Neuronal stem cell (in vitro differentiated cells): ENCODE measurements around the gene TPH1.

Experiments
- DNase-seq: peaks from one replicate; pipeline ENCODE4 v3.0.0-alpha.2; 2013; ENCODE audit warnings: low spot score
- H2AFZ ChIP-seq: one replicate; pipeline ENCODE4 v1.6.1; 2013; ENCODE audit warnings: mild to moderate bottlenecking, low read length, inconsistent platforms
- H2AK5ac ChIP-seq: 2 replicates; pipeline ENCODE4 v1.6.1; 2013; ENCODE audit warnings: low read depth, mild to moderate bottlenecking, inconsistent platforms, low read length, moderate library complexity, mixed read lengths
- H2BK120ac ChIP-seq: 2 replicates; pipeline ENCODE4 v1.6.1; 2013; ENCODE audit warnings: low read depth, mild to moderate bottlenecking, inconsistent platforms, low read length, moderate library complexity, mixed read lengths
- H2BK12ac ChIP-seq: one replicate; pipeline ENCODE4 v1.6.1; 2013; ENCODE audit warnings: low read length, inconsistent platforms
- H2BK15ac ChIP-seq: 2 replicates; pipeline ENCODE4 v1.6.1; 2013; ENCODE audit warnings: mild to moderate bottlenecking, low read length, inconsistent platforms, mixed read lengths
- H2BK5ac ChIP-seq: one replicate; pipeline ENCODE4 v1.6.1; 2013; ENCODE audit warnings: inconsistent platforms, mild to moderate bottlenecking, low read length, moderate library complexity
- H3K14ac ChIP-seq: one replicate; pipeline ENCODE4 v1.6.1; 2013; ENCODE audit warnings: low read length, inconsistent platforms
- H3K18ac ChIP-seq: 2 replicates; pipeline ENCODE4 v1.6.1; 2013; ENCODE audit warnings: low read length, inconsistent platforms
- H3K23ac ChIP-seq: 2 replicates; pipeline ENCODE4 v1.6.1; 2013; ENCODE audit warnings: low read depth, mild to moderate bottlenecking, mixed read lengths, low read length, inconsistent platforms; ENCODE audit not compliant: poor library complexity
- H3K27ac ChIP-seq: replicated peaks from 3 replicates; pipeline ENCODE4 v1.5.1; 2013; ENCODE audit warnings: low read length, inconsistent platforms
- H3K27me3 ChIP-seq, 3 experiments: 2 replicates each; pipeline ENCODE4 v1.6.1; 2013; ENCODE audit warnings: low read length in 3 of 3, mild to moderate bottlenecking in 2 of 3, inconsistent platforms in 1 of 3, low read depth in 1 of 3, mixed read lengths in 1 of 3, moderate library complexity in 1 of 3; ENCODE audit not compliant: control insufficient read depth in 3 of 3, insufficient read depth in 3 of 3
- H3K36me3 ChIP-seq, 2 donors: replicated peaks in 1 of 2; 2 replicates each; pipeline ENCODE4 v1.6.1; 2013; ENCODE audit warnings: low read length in 2 of 2; ENCODE audit not compliant: control insufficient read depth in 2 of 2, insufficient read depth in 2 of 2
- H3K4ac ChIP-seq: 2 replicates; pipeline ENCODE4 v1.6.1; 2013; ENCODE audit warnings: inconsistent platforms, mild to moderate bottlenecking, low read length, moderate library complexity
- H3K4me1 ChIP-seq, 2 donors: 1 replicate in 1 of 2; 2 replicates in 1 of 2; pipeline ENCODE4 v1.6.1; 2013; ENCODE audit warnings: low read length in 2 of 2, low read depth in 1 of 2; ENCODE audit not compliant: control insufficient read depth in 2 of 2, insufficient read depth in 1 of 2
- H3K4me2 ChIP-seq: one replicate; pipeline ENCODE4 v1.6.1; 2013; ENCODE audit warnings: mild to moderate bottlenecking, low read length, inconsistent platforms; ENCODE audit not compliant: insufficient read depth, poor library complexity, severe bottlenecking
- H3K4me3 ChIP-seq, 2 donors: 2 replicates each; pipeline ENCODE4 v1.5.1; 2013; ENCODE audit warnings: low read length in 2 of 2, mild to moderate bottlenecking in 2 of 2, inconsistent platforms in 1 of 2, moderate library complexity in 1 of 2
- H3K79me1 ChIP-seq: one replicate; pipeline ENCODE4 v1.6.1; 2013; ENCODE audit warnings: low read depth, mild to moderate bottlenecking, inconsistent platforms, low read length, moderate library complexity
- H3K9ac ChIP-seq: one replicate; pipeline ENCODE4 v1.6.1; 2013; ENCODE audit warnings: mild to moderate bottlenecking, low read depth, low read length, inconsistent platforms; ENCODE audit not compliant: poor library complexity
- H3K9me3 ChIP-seq, 2 donors: replicated peaks in 1 of 2; 2 replicates each; pipeline versions ENCODE3 to v1.6.1; 2013; ENCODE audit warnings: low read length in 2 of 2, mild to moderate bottlenecking in 2 of 2, inconsistent platforms in 1 of 2, low read depth in 1 of 2, mixed read lengths in 1 of 2, moderate library complexity in 1 of 2; ENCODE audit not compliant: control insufficient read depth in 2 of 2, insufficient read depth in 1 of 2
- H4K8ac ChIP-seq: one replicate; pipeline ENCODE4 v1.6.1; 2013; ENCODE audit warnings: low read depth, mild to moderate bottlenecking, inconsistent platforms, low read length, moderate library complexity
- H4K91ac ChIP-seq: one replicate; pipeline ENCODE4 v1.6.1; 2013; ENCODE audit warnings: low read length, low read depth, mild to moderate bottlenecking, inconsistent platforms; ENCODE audit not compliant: poor library complexity
- WGBS, 2 donors: extraction: QIAGEN DNeasy Blood & Tissue Kit; methylation state at CpG; one replicate each; pipeline ENCODE4 v1.1.7; 2013; ENCODE audit warnings: missing lambda C conversion rate in 2 of 2, mixed read lengths in 1 of 2; ENCODE audit not compliant: insufficient read length in 2 of 2, insufficient replicate concordance in 1 of 2; ENCODE audit errors: extremely low coverage in 2 of 2; 5-methylcytosine and 5-hydroxymethylcytosine counted together

Gene TPH1

GRCh38 chr11:18016789-18017188 is 29.3 kb downstream of the TPH1 start:
- Histone ChIP-seq H2AFZ (no peak overlapping the region), H3K18ac (no peak overlapping the region), H4K91ac (no peak overlapping the region), H3K79me1 (no peaks in the 10 kb centered on the region), H3K9ac (no peak overlapping the region), H2BK15ac (no peak overlapping the region), H3K9me3 (no peaks in the 10 kb centered on the region), H2BK5ac (no peak overlapping the region), H3K4ac (no peak overlapping the region), H3K27ac (no peak overlapping the region), H3K4me2 (no peak overlapping the region), H3K4me1 (peaks cover 3 to 6% of the 10 kb centered on the region in 2 donors), H3K4me3 (no peak overlapping the region), H2AK5ac (no peak overlapping the region), H3K14ac (no peak overlapping the region), H3K27me3 (peaks cover 0 to 13% (median 0%) of the 10 kb centered on the region in 3 experiments), H4K8ac (no peak overlapping the region), H3K23ac (no peak overlapping the region), H2BK120ac (no peak overlapping the region), H3K36me3 (no peaks in the 10 kb centered on the region), H2BK12ac (no peak overlapping the region)
- no CpG with 5 or more reads among the region's 2 CpGs for WGBS, 2 donors
- no peak for DNase-seq

- no peak overlapping the region for H2AK5ac ChIP-seq
- no peak overlapping the region for H2BK15ac ChIP-seq
- H3K14ac ChIP-seq = no peak overlapping the region
- H3K18ac ChIP-seq = no peak overlapping the region
- no peak overlapping the region for H2BK5ac ChIP-seq
- H3K9me3 ChIP-seq = no peaks in the 10 kb centered on the region
- H2BK120ac ChIP-seq = no peak overlapping the region
- H3K79me1 ChIP-seq = peaks cover 3% of the 10 kb centered on the region
- H2AFZ ChIP-seq = no peak overlapping the region
- no peak overlapping the region for H3K9ac ChIP-seq
- DNase-seq = no peak
- no peaks in the 10 kb centered on the region for H3K36me3 ChIP-seq
- peaks cover 7% of the 10 kb centered on the region in 2 donors for H3K4me1 ChIP-seq
- H3K4me2 ChIP-seq = no peak overlapping the region
- no peak overlapping the region for H4K91ac ChIP-seq
- H3K4ac ChIP-seq = no peak overlapping the region
- H3K27me3 ChIP-seq = peaks cover 0 to 13% (median 0%) of the 10 kb centered on the region in 3 experiments
- no peak overlapping the region for H2BK12ac ChIP-seq
- no peak overlapping the region for H3K4me3 ChIP-seq
- no peak overlapping the region for H4K8ac ChIP-seq
- no peak overlapping the region for H3K23ac ChIP-seq
- no peak overlapping the region for H3K27ac ChIP-seq
Measured at GRCh38 chr11:18014876-18015275, 31.2 kb downstream of the TPH1 start.

GRCh38 chr11:18013790-18014507 is 32.1 kb downstream of the TPH1 start:
- no peak overlapping the region for H3K4ac ChIP-seq
- no peaks in the 10 kb centered on the region for H3K36me3 ChIP-seq
- no peak overlapping the region for H2BK15ac ChIP-seq
- peak overlapping the region; percentile 80 to 97 for H3K4me3 ChIP-seq
- H3K9ac ChIP-seq = no peak overlapping the region
- H3K18ac ChIP-seq = no peak overlapping the region
- no CpG with 5 or more reads among the region's 11 CpGs for WGBS, 2 donors
- H3K23ac ChIP-seq = no peak overlapping the region
- no peak overlapping the region for H3K14ac ChIP-seq
- no peak overlapping the region for H2BK5ac ChIP-seq
- no peaks in the 10 kb centered on the region for H3K9me3 ChIP-seq
- peaks cover 3% of the 10 kb centered on the region for H3K79me1 ChIP-seq
- H3K27ac ChIP-seq = no peak overlapping the region
- no peak overlapping the region for H4K8ac ChIP-seq
- no peak for DNase-seq
- peaks cover 0 to 13% (median 0%) of the 10 kb centered on the region in 3 experiments for H3K27me3 ChIP-seq
- H4K91ac ChIP-seq = no peak overlapping the region
- H2BK12ac ChIP-seq = no peak overlapping the region
- no peak overlapping the region for H2AK5ac ChIP-seq
- H2AFZ ChIP-seq = peak overlapping the region; percentile 92
- H2BK120ac ChIP-seq = no peak overlapping the region
- peak overlapping the region; percentile 98 for H3K4me2 ChIP-seq
- H3K4me1 ChIP-seq = peaks cover 7% of the 10 kb centered on the region in 2 donors

- Histone ChIP-seq H3K27ac (peak within 1 kb of the TSS; percentile 39), H3K27me3 (peaks cover 0 to 13% (median 0%) of the 10 kb centered on the region in 3 experiments)
- no CpG with 5 or more reads among the region's 93 CpGs for WGBS, 2 donors
Measured at GRCh38 chr11:18012906-18013781, 32.9 kb downstream of the TPH1 start, which contains the start of gene SERGEF. Gene SERGEF, minus strand, starts transcription at chr11:18013047. Its CDS starts 37 bp downstream, at chr11:18013010.

More at GRCh38 chr11:18012906-18013781, 32.9 kb downstream of the TPH1 start, which contains the start of gene SERGEF:
- Histone ChIP-seq H3K79me1 (peaks cover 3% of the 10 kb centered on the region), H3K9ac (peak within 1 kb of the TSS; percentile 89), H3K18ac (peak within 1 kb of the TSS; percentile 89), H2BK12ac (peak within 1 kb of the TSS; percentile 60), H3K4me3 (peak within 1 kb of the TSS; percentile 80 to 97), H2BK15ac (peak within 1 kb of the TSS; percentile 69), H3K4me2 (peak within 1 kb of the TSS; percentile 98), H3K23ac (peak within 1 kb of the TSS; percentile 90), H2BK120ac (no peak within 1 kb of the TSS), H3K14ac (peak within 1 kb of the TSS; percentile 56), H2AFZ (peak within 1 kb of the TSS; percentile 92), H2BK5ac (peak within 1 kb of the TSS; percentile 57), H4K91ac (peak within 1 kb of the TSS; percentile 22), H3K4me1 (peaks cover 7% of the 10 kb centered on the region in 2 donors), H3K9me3 (no peaks in the 10 kb centered on the region), H3K36me3 (no peaks in the 10 kb centered on the region), H2AK5ac (no peak within 1 kb of the TSS), H4K8ac (no peak within 1 kb of the TSS), H3K4ac (peak within 1 kb of the TSS; percentile 15)
- DNase-seq = peak; percentile 93
